ENCODE data around the gene TK2. TPM values are rescaled to one million over a fixed set of nuclear protein-coding genes. Genes with fewer than 3 reads are reported as not detected.

The TK2 gene
- total RNA-seq, 1 donor from 2014 or later = 18.6 TPM

GRCh38 chr16:66480265-66481080 is 69.4 kb downstream of the TK2 start:
- H3K27ac ChIP-seq (replicated peaks) = no peak overlapping the region
- H3K36me3 ChIP-seq = no peaks in the 10 kb centered on the region
- H3K4me1 ChIP-seq = peaks cover 15% of the 10 kb centered on the region
- TF ChIP-seq CTCF (IDR thresholded peaks at IDR 0.05; ENCODE audit: borderline replicate concordance) = no peak
- no peak for DNase-seq
- H3K4me3 ChIP-seq = no peak overlapping the region
- H3K9me3 ChIP-seq (replicated peaks) = no peaks in the 10 kb centered on the region
- peaks cover 14% of the 10 kb centered on the region for H3K27me3 ChIP-seq (ENCODE audit: low read depth)
- intact Hi-C loops (cut with micrococcal nuclease) = loop anchor here (5.0 to 10.0 kb wide), 2 partner anchors 73 to 126 kb away; no protein-coding TSS in a partner anchor

GRCh38 chr16:66479661-66480264 is 70.2 kb downstream of the TK2 start:
- Histone ChIP-seq H3K27ac (replicated peaks) (no peak overlapping the region), H3K36me3 (no peaks in the 10 kb centered on the region), H3K9me3 (replicated peaks) (no peaks in the 10 kb centered on the region), H3K27me3 (ENCODE audit: low read depth) (peaks cover 14% of the 10 kb centered on the region), H3K4me1 (peaks cover 15% of the 10 kb centered on the region), H3K4me3 (no peak overlapping the region)
- no peak for DNase-seq
- intact Hi-C loops (cut with micrococcal nuclease) = loop anchor here (5.0 to 10.0 kb wide), 2 partner anchors 72 to 125 kb away; no protein-coding TSS in a partner anchor
- TF ChIP-seq CTCF (IDR thresholded peaks at IDR 0.05; ENCODE audit: borderline replicate concordance) = no peak

- Histone ChIP-seq H3K27ac (replicated peaks) (no peak overlapping the region), H3K4me1 (peaks cover 15% of the 10 kb centered on the region), H3K9me3 (replicated peaks) (no peaks in the 10 kb centered on the region), H3K36me3 (no peaks in the 10 kb centered on the region), H3K4me3 (no peak overlapping the region), H3K27me3 (ENCODE audit: low read depth) (peaks cover 14% of the 10 kb centered on the region)
- intact Hi-C loops (cut with micrococcal nuclease) = no loop called here
- DNase-seq = peak; percentile 73
- peak; percentile 83 for TF ChIP-seq CTCF (IDR thresholded peaks at IDR 0.05; ENCODE audit: borderline replicate concordance)
Measured at GRCh38 chr16:66478733-66479511, 71.0 kb downstream of the TK2 start.

- Histone ChIP-seq H3K27me3 (ENCODE audit: low read depth) (peaks cover 14% of the 10 kb centered on the region), H3K4me1 (peaks cover 15% of the 10 kb centered on the region), H3K9me3 (replicated peaks) (no peaks in the 10 kb centered on the region), H3K27ac (replicated peaks) (no peak overlapping the region), H3K4me3 (no peak overlapping the region), H3K36me3 (no peaks in the 10 kb centered on the region)
- no peak for DNase-seq
- intact Hi-C loops (cut with micrococcal nuclease) = no loop called here
- no peak for TF ChIP-seq CTCF (IDR thresholded peaks at IDR 0.05; ENCODE audit: borderline replicate concordance)
Measured at GRCh38 chr16:66477028-66477515, 72.8 kb downstream of the TK2 start.

GRCh38 chr16:66476328-66477027 is 73.4 kb downstream of the TK2 start:
- intact Hi-C loops (cut with micrococcal nuclease) = no loop called here
- DNase-seq = no peak

More at GRCh38 chr16:66476328-66477027, 73.4 kb downstream of the TK2 start:
- no peak for TF ChIP-seq CTCF (IDR thresholded peaks at IDR 0.05; ENCODE audit: borderline replicate concordance)
- no peak overlapping the region for H3K27ac ChIP-seq (replicated peaks)
- no peaks in the 10 kb centered on the region for H3K9me3 ChIP-seq (replicated peaks)
- H3K36me3 ChIP-seq = no peaks in the 10 kb centered on the region
- H3K4me3 ChIP-seq = no peak overlapping the region
- peaks cover 14% of the 10 kb centered on the region for H3K27me3 ChIP-seq (ENCODE audit: low read depth)
- H3K4me1 ChIP-seq = peaks cover 15% of the 10 kb centered on the region
